Skeletal muscle tissue (tissue), 4 donors: Measurements from ENCODE around the gene OR2V1. TPM values are rescaled to one million over a fixed set of nuclear protein-coding genes. Genes with fewer than 3 reads are reported as not detected.
"Not testable (repeated sequence)": the region's sequence is repeated elsewhere in the genome, so short reads cannot be mapped to it uniquely, and the experiment has no call there.

Experiments
- H3K27ac ChIP-seq: one replicate; pipeline ENCODE4 v1.7.0; 2013; ENCODE audit warnings: mild to moderate bottlenecking, low read depth, low read length, inconsistent platforms
- H3K27me3 ChIP-seq, 3 donors: one replicate each; pipeline ENCODE4 v1.7.0; 2013; ENCODE audit warnings: low read length in 3 of 3; ENCODE audit not compliant: control insufficient read depth in 3 of 3, insufficient read depth in 3 of 3
- H3K36me3 ChIP-seq, 3 donors: one replicate each; pipeline ENCODE4 v1.7.0; 2013; ENCODE audit warnings: low read length in 3 of 3; ENCODE audit not compliant: control insufficient read depth in 3 of 3, insufficient read depth in 3 of 3
- H3K4me1 ChIP-seq, 3 donors: one replicate each; pipeline ENCODE4 v1.7.0; 2013; ENCODE audit warnings: low read length in 3 of 3, mild to moderate bottlenecking in 3 of 3; ENCODE audit not compliant: control insufficient read depth in 3 of 3, insufficient read depth in 3 of 3
- H3K4me3 ChIP-seq, 3 donors: one replicate each; pipeline ENCODE4 v1.7.0; 2013; ENCODE audit warnings: low read length in 3 of 3
- H3K9ac ChIP-seq, 3 donors: one replicate each; pipeline ENCODE4 v1.7.0; 2013; ENCODE audit warnings: low read length in 3 of 3, mild to moderate bottlenecking in 3 of 3, moderate library complexity in 2 of 3, low read depth in 1 of 3
- H3K9me3 ChIP-seq, 3 donors: one replicate each; pipeline ENCODE4 v1.7.0; 2013; ENCODE audit warnings: low read length in 3 of 3; ENCODE audit not compliant: control insufficient read depth in 3 of 3
- total RNA-seq: library from RNA; depleted of rRNA; stranded (reverse); fragments of >200 nt; gene quantifications from one replicate; pipeline ENCODE4 v1.2.3, GENCODE V29; 2014
- donor health status: Osteomylitis.

The OR2V1 gene, protein sequence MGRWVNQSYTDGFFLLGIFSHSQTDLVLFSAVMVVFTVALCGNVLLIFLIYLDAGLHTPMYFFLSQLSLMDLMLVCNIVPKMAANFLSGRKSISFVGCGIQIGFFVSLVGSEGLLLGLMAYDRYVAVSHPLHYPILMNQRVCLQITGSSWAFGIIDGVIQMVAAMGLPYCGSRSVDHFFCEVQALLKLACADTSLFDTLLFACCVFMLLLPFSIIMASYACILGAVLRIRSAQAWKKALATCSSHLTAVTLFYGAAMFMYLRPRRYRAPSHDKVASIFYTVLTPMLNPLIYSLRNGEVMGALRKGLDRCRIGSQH
- not detected for total RNA-seq

DNA sequence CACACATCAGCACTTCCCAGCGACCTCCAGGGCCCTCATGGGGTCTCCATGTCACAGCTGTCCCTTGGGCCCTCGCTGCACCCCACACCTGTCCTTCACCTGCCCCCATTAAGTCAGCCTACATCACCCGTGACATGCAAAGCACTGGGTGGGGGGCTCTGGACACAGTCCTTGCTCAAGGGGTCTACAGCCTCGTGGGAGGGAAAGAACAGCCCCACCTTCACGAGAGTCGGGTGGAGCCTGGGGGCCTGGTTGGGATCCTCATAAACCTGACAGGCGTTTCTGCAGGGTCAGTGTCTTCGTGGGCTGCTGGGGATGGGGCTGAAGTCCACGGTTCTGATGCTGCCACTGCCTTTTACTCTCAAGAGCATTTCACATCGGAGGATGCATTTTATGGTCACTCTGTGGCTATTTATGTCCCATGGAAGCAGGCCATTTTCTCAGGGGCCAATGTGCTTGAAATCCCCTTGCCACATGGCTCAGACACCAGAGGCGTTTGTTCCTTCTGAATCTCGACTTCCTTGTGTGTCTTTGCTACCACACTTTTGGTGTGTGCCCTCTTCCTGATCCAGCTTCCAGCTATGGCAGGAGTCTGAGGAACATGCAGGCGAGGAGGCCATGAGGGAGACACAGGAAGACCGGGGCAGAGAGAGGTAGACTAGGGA, at the start of gene OR2V1:
TSS of gene OR2V1 (minus strand) at position 338 of the 665 bp plus-strand sequence. CDS start 5,865 bp downstream, outside the sequence.
- H3K4me1 ChIP-seq = no peaks in the 10 kb centered on the region
- no peak within 1 kb of the TSS for H3K4me3 ChIP-seq
- no peak within 1 kb of the TSS for H3K9ac ChIP-seq
- H3K27me3 ChIP-seq = peaks cover 37 to 53% (median 45%) of the 10 kb centered on the region in 3 donors
- H3K9me3 ChIP-seq = no peaks in the 10 kb centered on the region
- no peaks in the 10 kb centered on the region for H3K36me3 ChIP-seq
- H3K27ac ChIP-seq = no peak within 1 kb of the TSS

DNA sequence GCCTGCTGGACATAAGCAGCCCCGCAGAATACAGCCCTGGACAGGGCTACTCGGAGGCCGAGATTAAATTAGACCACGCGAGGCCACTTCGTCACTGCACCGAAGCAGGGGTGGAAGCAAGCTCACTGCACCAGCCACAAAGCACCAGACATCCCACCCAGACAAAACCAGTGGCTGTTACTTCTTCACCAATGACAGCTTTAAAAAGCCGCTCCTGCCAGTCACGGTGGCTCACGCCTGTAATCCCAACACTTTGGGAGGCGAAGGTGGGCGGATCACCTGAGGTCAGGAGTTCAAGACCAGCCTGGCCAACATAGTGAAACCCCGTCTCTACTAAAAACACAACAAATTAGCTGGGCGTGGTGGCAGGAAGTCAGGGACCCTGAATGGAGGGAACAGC, 46.6 kb upstream of the OR2V1 start:
- not testable (repeated sequence) for H3K27ac ChIP-seq, H3K9ac ChIP-seq, H3K9me3 ChIP-seq, H3K4me3 ChIP-seq, H3K36me3 ChIP-seq
- Histone ChIP-seq H3K27me3 (peaks cover 24 to 33% (median 25%) of the 10 kb centered on the region in 3 donors), H3K4me1 (peaks cover 3 to 11% (median 3%) of the 10 kb centered on the region in 3 donors)

DNA sequence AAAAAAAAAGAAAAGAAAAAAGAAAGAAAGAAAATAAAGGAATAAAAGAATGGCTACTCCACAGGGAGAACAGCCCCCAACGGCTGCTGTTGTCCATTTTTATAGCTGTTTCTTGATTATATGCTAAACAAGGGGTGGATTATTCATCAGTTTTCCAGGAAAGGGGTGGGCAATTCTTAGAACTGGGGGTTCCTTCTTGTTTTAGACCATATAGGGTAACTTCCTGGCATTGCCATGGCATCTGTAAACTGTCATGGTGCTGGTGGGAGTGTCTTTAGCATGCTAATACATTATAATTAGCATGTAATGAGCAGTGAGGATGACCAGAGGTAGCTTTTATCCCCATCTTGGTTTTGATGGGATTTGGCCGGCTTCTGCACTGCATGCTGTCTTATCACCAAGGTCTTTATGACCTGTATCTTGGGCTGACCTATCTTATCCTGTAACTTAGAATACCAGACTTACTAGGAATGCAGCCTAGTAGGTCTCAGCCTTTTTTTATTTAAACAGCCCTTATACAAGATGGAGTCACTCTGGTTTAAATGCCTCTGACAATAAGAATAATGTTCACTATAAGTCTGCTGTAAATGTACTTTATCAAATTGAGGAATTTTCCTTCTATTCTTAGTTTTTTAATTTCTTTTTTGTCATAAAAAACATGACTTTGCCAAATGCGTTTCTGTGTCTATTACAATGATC, 45.4 kb upstream of the OR2V1 start:
- Histone ChIP-seq H3K27me3 (peaks cover 28 to 43% (median 36%) of the 10 kb centered on the region in 3 donors), H3K36me3 (no peaks in the 10 kb centered on the region), H3K9ac (no peak overlapping the region), H3K4me3 (no peak overlapping the region), H3K4me1 (peaks cover 0 to 8% (median 3%) of the 10 kb centered on the region in 3 donors), H3K27ac (no peak overlapping the region), H3K9me3 (peaks cover 0 to 3% (median 0%) of the 10 kb centered on the region in 3 donors)

DNA sequence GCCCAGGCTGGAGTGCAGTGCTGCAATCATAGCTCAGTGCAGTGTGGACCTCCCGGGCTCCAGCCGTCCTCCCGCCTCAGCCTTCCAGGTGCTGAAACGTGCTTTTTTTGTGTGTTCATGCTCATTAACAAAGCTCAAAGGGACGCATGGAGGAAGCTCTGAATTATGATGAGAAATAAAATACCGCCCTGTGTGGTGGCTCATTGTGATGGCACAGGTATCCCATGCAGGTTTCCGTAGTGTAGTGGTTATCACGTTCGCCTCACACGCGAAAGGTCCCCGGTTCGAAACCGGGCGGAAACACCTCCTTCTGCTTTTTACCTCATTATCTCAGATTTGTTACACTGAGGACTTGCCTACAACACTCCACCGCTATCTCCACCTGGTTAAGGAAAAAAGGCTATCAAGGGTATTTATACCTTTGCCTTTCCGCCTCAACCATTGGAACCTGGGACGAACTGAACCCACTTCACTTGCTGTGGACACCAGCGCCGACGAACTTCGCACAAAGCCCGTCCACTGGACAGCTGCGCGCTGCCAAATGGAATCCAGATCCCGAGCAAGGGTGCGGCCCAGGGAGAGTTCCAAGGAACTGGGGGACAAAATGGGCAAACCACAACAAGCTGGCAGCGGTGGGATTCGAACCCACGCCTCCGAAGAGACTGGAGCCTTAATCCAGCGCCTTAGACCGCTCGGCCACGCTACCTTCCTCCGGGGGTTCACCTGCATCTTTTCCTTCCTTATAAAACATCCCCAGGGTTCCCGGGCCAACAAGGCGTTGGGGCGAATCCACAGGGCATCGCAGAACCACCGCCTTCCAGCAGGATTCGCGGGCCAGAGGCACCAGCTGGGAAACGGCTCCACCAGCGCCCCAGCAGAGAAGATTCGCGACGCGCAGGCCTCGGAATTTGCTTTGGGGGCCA, 42.7 kb upstream of the OR2V1 start:
- H3K4me3 ChIP-seq = no peak overlapping the region
- H3K9me3 ChIP-seq = peaks cover 0 to 3% (median 0%) of the 10 kb centered on the region in 3 donors
- H3K9ac ChIP-seq = no peak overlapping the region
- H3K36me3 ChIP-seq = no peaks in the 10 kb centered on the region
- H3K27ac ChIP-seq = peak overlapping the region; percentile 19
- H3K27me3 ChIP-seq = peaks cover 54 to 70% (median 60%) of the 10 kb centered on the region in 3 donors
- H3K4me1 ChIP-seq = peaks cover 3 to 9% (median 5%) of the 10 kb centered on the region in 3 donors

DNA sequence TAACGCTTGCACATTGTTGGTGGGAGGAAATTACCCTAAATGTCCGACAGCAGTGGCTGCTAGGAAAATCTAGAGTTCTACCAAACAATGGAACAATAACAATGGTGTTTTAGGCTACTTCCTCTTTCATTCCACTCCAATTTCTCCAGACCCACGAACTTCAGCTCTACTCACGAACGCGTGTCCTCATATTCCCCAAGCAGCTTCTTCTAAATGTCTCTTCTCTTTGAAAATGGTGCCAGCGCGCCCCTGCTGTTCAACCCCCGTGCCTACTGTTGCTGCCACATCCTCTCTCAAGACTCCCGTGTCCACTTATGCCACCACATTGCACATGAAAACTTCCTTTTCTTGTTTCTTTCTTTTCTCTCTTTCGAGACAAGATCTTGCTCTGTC, 42.1 kb upstream of the OR2V1 start:
- Histone ChIP-seq H3K36me3 (no peaks in the 10 kb centered on the region), H3K27me3 (peaks cover 61 to 76% (median 65%) of the 10 kb centered on the region in 3 donors), H3K9ac (no peak overlapping the region), H3K4me1 (peaks cover 3 to 9% (median 5%) of the 10 kb centered on the region in 3 donors), H3K27ac (peak overlapping the region; percentile 19), H3K4me3 (no peak overlapping the region), H3K9me3 (peaks cover 0 to 3% (median 0%) of the 10 kb centered on the region in 3 donors)

DNA sequence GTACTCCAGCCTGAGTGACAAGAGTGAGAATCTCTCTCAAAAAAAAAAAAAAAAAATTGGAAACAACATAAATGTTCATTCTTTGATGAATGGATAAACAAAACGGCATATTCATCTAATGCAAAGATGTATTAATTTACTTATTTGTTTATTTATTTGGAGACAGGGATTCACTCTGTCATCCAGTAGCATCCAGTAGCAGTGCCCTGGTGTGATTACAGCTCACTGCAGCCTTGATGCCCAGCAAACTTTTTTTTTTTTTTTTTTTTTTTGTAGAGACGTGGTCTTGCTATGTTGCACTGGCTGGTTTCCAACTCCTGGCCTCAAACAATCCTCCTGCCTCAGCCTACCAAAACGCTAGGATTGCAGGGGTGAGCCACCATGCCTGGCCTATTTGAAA, 40.8 kb upstream of the OR2V1 start:
- Histone ChIP-seq H3K27me3 (peaks cover 65 to 75% (median 66%) of the 10 kb centered on the region in 3 donors), H3K27ac (no peak overlapping the region), H3K4me3 (no peak overlapping the region), H3K9me3 (peaks cover 0 to 3% (median 0%) of the 10 kb centered on the region in 3 donors), H3K9ac (no peak overlapping the region), H3K36me3 (no peaks in the 10 kb centered on the region), H3K4me1 (peaks cover 3 to 9% (median 5%) of the 10 kb centered on the region in 3 donors)

DNA sequence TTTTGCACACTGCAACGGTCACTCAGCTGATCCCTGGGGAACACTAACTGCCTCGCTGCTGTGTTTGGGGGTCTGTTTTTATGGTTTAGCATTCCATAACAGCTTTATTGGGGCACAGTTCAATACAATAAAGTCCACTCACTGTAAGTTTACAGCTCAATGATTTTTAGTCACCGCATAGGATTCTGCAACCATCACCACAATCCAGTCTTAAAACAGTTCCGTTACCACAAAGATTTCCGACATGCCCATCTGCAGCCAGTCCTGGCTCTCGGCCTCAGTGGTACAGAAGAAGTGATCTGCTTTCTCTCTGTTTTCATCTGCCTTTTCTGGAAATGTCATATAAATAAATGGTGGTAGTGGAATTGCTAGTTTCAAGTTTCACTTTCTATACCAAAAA, 40.0 kb upstream of the OR2V1 start:
- Histone ChIP-seq H3K27ac (no peak overlapping the region), H3K9ac (no peak overlapping the region), H3K9me3 (peaks cover 0 to 3% (median 0%) of the 10 kb centered on the region in 3 donors), H3K27me3 (peaks cover 65 to 73% (median 71%) of the 10 kb centered on the region in 3 donors), H3K4me1 (peaks cover 3 to 9% (median 5%) of the 10 kb centered on the region in 3 donors), H3K36me3 (no peaks in the 10 kb centered on the region), H3K4me3 (no peak overlapping the region)

DNA sequence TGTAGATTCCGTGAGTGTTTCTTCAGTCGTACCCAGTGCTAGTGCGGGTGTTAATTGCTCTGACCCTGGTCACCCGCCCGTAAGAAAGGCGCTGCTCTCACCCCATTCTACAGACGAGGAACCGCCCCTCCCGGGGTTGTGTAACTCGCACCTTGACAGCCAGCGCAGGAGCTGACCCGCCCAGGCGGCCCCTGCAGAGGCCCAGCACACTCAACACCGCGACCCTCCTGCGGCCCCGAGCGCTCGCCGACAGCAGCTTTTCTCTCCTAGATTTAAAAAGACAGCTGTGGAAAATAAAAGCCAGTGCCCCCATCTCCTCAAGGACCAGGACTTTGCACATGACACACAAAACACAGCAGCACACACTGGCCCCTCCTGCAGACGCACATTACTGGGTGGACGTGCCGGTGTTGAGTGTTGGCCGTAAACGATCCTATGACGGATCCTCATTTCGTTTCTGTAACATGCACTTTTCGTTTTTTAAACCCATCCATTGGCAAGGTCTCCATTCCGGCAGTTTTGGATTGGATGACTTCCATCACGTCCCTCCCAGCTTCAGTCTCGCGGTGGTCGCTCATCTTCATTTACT, 39.4 kb upstream of the OR2V1 start:
- H3K9ac ChIP-seq = no peak overlapping the region
- H3K27ac ChIP-seq = no peak overlapping the region
- no peaks in the 10 kb centered on the region for H3K36me3 ChIP-seq
- H3K9me3 ChIP-seq = peaks cover 0 to 3% (median 0%) of the 10 kb centered on the region in 3 donors
- H3K4me3 ChIP-seq = no peak overlapping the region
- H3K4me1 ChIP-seq = peaks cover 3 to 9% (median 5%) of the 10 kb centered on the region in 3 donors
- peaks cover 68 to 73% (median 69%) of the 10 kb centered on the region in 3 donors for H3K27me3 ChIP-seq
